Renal pelvis (tissue), 4 donors: ENCODE results near the gene PARP1. TPM values are rescaled to one million over a fixed set of nuclear protein-coding genes. Genes with fewer than 3 reads are reported as not detected.

Experiments
- DNase-seq: peaks from one replicate; pipeline ENCODE4 v3.0.0-alpha.2; 2013
- polyA plus RNA-seq, 3 donors: library from polyadenylated mRNA; unstranded; fragments of 120-200 nt; gene quantifications; one replicate each; pipeline ENCODE4 v1.2.1, GENCODE V29; 2013; ENCODE audit not compliant: insufficient read length in 3 of 3

The PARP1 gene
- polyA plus RNA-seq, 3 donors = 119 to 139 (median 127) TPM

DNA sequence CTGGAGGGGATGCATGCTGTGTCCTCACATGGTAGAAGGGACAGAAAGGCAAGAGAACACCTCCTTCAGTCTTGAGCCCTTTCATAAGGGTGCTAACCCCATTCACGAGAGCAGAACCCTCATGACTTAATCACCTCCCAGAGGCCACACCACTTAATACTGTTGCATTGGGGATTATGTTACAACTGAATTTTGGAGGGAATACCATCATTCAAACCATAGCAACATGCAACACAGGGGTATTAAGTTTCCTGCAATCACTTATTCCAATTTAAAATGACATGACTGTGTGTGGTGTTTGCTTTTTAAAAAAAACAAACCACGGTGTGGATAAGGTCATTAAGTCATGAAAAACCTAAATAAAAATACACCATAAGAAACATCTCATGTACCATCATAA, 95.8 kb downstream of the PARP1 start:
- DNase-seq = no peak

DNA sequence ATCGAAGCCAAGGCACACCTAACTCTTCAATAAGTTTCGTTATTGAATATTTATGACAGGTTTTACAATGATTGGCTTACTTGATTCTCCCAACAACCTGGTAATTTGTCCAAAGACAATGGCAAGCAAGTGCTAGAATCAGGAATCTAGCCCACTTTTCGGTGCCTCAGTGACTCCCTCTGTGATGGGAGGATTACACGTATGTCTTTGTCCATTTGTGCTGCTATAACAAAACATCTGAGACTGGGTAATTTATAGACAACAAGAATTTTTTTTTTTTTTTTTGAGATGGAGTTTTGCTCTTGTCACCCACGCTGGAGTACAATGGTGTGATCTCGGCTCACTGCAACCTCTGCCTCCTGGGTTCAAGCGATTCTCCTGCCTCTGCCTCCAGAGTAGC, 96.5 kb downstream of the PARP1 start:
- no peak for DNase-seq

Other genes starting within 250 kb of the PARP1 start
- 10 to 100 TPM; 42.9 to 57.0 (median 55.0) TPM for gene ACBD3, start 221.4 kb downstream of the PARP1 start, polyA plus RNA-seq
- gene MIXL1, start 184.4 kb downstream of the PARP1 start, polyA plus RNA-seq = under 1 TPM; 0.16 to 0.45 (median 0.16) TPM
- 10 to 100 TPM in 2 of 3 donors, 1 to 10 TPM in 1; 9.9 to 10.5 (median 10.3) TPM for gene LIN9, start 98.9 kb downstream of the PARP1 start, polyA plus RNA-seq
- gene STUM, start 140.7 kb upstream of the PARP1 start, polyA plus RNA-seq = 1 to 10 TPM; 1.7 to 2.3 (median 1.8) TPM